Nephron (organoid): ENCODE data around the gene AP3B1.

Experiments used
- H3K27ac Mint-ChIP-seq, 3 experiments: 2 replicates each; pipeline ENCODE4 v1.8.0; 2020; ENCODE audit warnings: mixed read lengths in 3 of 3, mild to moderate bottlenecking in 2 of 3, moderate library complexity in 1 of 3
- H3K27me3 Mint-ChIP-seq: 2 replicates; pipeline ENCODE4 v1.8.0; 2021; ENCODE audit warnings: low read depth, mild to moderate bottlenecking, moderate library complexity, mixed read lengths
- H3K36me3 Mint-ChIP-seq: 2 replicates; pipeline ENCODE4 v1.8.0; 2020; ENCODE audit warnings: low read depth, mixed read lengths
- H3K4me1 Mint-ChIP-seq: 2 replicates; pipeline ENCODE4 v1.8.0; 2020; ENCODE audit warnings: mixed read lengths
- H3K4me3 Mint-ChIP-seq, 3 experiments: 2 replicates each; pipeline ENCODE4 v1.8.0; 2020; ENCODE audit warnings: mild to moderate bottlenecking in 3 of 3, mixed read lengths in 3 of 3, moderate library complexity in 2 of 3
- H3K9me3 Mint-ChIP-seq: 2 replicates; pipeline ENCODE4 v1.8.0; 2020; ENCODE audit warnings: mixed read lengths
- CTCF ChIP-seq, 3 experiments: fragments of 200-600 bp; sonication (generic); IDR thresholded peaks; one replicate each; pipeline ENCODE4 v1.5.0; 2021; ENCODE audit warnings: antibody characterized with exemption in 3 of 3; ENCODE audit not compliant: unreplicated experiment in 3 of 3

The AP3B1 gene

GRCh38 chr5:78113689-78114264, 180.7 kb downstream of the AP3B1 start:
- no peak for TF ChIP-seq CTCF (IDR thresholded peaks at IDR 0.05; ENCODE audit: unreplicated experiment in 3 of 3)
- Mint-ChIP-seq H3K27ac (no peak overlapping the region), H3K9me3 (peaks cover 5% of the 10 kb centered on the region)

GRCh38 chr5:78112931-78113330, 181.6 kb downstream of the AP3B1 start:
- H3K27me3 Mint-ChIP-seq = no peaks in the 10 kb centered on the region
- H3K4me3 Mint-ChIP-seq = no peak overlapping the region
- no peaks in the 10 kb centered on the region for H3K4me1 Mint-ChIP-seq
- H3K27ac Mint-ChIP-seq = no peak overlapping the region
- peaks cover 2% of the 10 kb centered on the region for H3K9me3 Mint-ChIP-seq
- TF ChIP-seq CTCF (IDR thresholded peaks at IDR 0.05; ENCODE audit: unreplicated experiment in 3 of 3) = no peak
- peaks cover 52% of the 10 kb centered on the region for H3K36me3 Mint-ChIP-seq

More at GRCh38 chr5:78113689-78114264, 180.7 kb downstream of the AP3B1 start:
- H3K27me3 Mint-ChIP-seq = no peaks in the 10 kb centered on the region
- peaks cover 55% of the 10 kb centered on the region for H3K36me3 Mint-ChIP-seq
- H3K4me3 Mint-ChIP-seq = no peak overlapping the region
- no peaks in the 10 kb centered on the region for H3K4me1 Mint-ChIP-seq

GRCh38 chr5:78109891-78110324, 184.6 kb downstream of the AP3B1 start:
- Mint-ChIP-seq H3K27me3 (no peaks in the 10 kb centered on the region), H3K4me3 (no peak overlapping the region), H3K4me1 (no peaks in the 10 kb centered on the region), H3K9me3 (no peaks in the 10 kb centered on the region), H3K36me3 (peaks cover 53% of the 10 kb centered on the region), H3K27ac (no peak overlapping the region)
- no peak for TF ChIP-seq CTCF (IDR thresholded peaks at IDR 0.05; ENCODE audit: unreplicated experiment in 3 of 3)

GRCh38 chr5:78108564-78108963, 185.9 kb downstream of the AP3B1 start:
- no peak overlapping the region for H3K27ac Mint-ChIP-seq
- H3K27me3 Mint-ChIP-seq = no peaks in the 10 kb centered on the region
- H3K9me3 Mint-ChIP-seq = no peaks in the 10 kb centered on the region
- peaks cover 46% of the 10 kb centered on the region for H3K36me3 Mint-ChIP-seq
- H3K4me3 Mint-ChIP-seq = no peak overlapping the region
- no peaks in the 10 kb centered on the region for H3K4me1 Mint-ChIP-seq
- no peak for TF ChIP-seq CTCF (IDR thresholded peaks at IDR 0.05; ENCODE audit: unreplicated experiment in 3 of 3)

- no peak overlapping the region for H3K4me3 Mint-ChIP-seq
- no peaks in the 10 kb centered on the region for H3K27me3 Mint-ChIP-seq
- TF ChIP-seq CTCF (IDR thresholded peaks at IDR 0.05; ENCODE audit: unreplicated experiment in 3 of 3) = no peak
Measured at GRCh38 chr5:78103232-78103918, 191.1 kb downstream of the AP3B1 start.

GRCh38 chr5:78102500-78102899, 192.0 kb downstream of the AP3B1 start:
- Mint-ChIP-seq H3K4me3 (no peak overlapping the region), H3K27me3 (no peaks in the 10 kb centered on the region), H3K36me3 (peaks cover 50% of the 10 kb centered on the region), H3K4me1 (peaks cover 4% of the 10 kb centered on the region), H3K9me3 (peaks cover 2% of the 10 kb centered on the region), H3K27ac (no peak overlapping the region)
- TF ChIP-seq CTCF (IDR thresholded peaks at IDR 0.05; ENCODE audit: unreplicated experiment in 3 of 3) = no peak

More at GRCh38 chr5:78103232-78103918, 191.1 kb downstream of the AP3B1 start:
- Mint-ChIP-seq H3K36me3 (peaks cover 49% of the 10 kb centered on the region), H3K27ac (no peak overlapping the region), H3K4me1 (peaks cover 4% of the 10 kb centered on the region), H3K9me3 (peaks cover 2% of the 10 kb centered on the region)
